AG10803 (cell line): Measurements from ENCODE around the gene NCAPD3.

ENCODE experiments used
- DNase-seq: peaks from one replicate; pipeline ENCODE4 v3.0.0; 2010; ENCODE audit warnings: low read depth
- H3K4me3 ChIP-seq: 2 replicates; pipeline ENCODE4 v1.5.1; 2011; ENCODE audit warnings: mild to moderate bottlenecking, low read length, control low read depth
- TF ChIP-seq, protein P1 (sequence below): conservative IDR thresholded peaks from 2 replicates; pipeline ENCODE4 v1.5.1; 2011; ENCODE audit warnings: mild to moderate bottlenecking, low read length, control low read depth, inconsistent platforms

The NCAPD3 gene

DNA sequence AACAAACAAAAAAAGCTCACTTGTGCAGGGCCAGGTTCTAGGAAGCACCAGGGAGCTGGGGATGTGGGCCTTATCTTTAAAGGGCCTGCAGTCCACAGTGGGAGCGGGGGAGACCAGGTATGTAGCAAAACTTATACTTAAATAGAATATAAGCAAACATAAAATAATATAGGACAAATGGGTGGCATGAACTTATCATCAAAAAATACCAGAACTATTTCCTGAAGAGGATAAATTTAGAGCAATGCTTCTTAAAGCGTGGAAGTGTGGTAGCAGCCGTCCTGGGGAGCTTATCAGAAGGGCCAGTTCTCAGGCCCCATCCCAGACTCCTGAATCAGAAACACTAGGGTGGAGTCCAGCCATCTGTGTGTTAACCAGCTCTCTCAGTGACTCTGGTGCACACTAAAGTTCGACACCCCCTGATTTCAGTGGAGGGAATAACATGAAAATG lies 10.0 kb upstream of the NCAPD3 start:
- DNase-seq = no peak

DNA sequence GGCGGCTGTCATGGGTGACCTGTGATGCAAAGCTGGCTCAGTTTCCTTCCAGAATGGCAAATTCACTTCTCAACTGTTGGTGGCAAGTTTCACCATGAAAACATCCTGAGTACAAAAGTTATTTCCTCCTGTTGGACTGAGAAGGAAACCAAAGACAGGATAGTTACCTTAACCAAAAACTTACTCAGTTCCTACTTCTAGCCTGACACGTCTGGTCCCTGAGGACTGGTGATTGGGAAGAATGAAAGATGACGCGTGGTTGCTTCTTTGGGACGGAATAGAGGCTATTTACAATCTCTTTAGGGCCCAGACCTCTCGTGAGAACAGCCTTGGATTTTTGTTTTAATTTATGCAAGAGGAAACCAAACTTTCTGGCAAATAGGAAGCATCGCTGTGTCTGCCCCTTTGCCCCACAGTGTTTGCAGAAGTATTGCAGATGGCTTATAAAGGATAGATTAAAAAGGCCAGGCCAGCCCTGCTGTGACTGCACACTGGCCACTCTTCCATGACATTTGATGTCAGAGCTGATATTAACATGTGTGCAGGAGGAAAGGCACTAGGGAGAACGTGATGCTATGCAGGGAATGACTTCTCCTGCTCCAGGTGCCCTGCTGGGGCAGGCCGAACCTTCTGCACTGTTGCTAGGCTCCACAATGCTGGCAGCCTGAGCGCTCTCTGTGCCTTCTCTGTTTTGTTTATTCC lies 8.3 kb upstream of the NCAPD3 start:
- no peak overlapping the region for H3K4me3 ChIP-seq
- TF ChIP-seq, protein P1, sequence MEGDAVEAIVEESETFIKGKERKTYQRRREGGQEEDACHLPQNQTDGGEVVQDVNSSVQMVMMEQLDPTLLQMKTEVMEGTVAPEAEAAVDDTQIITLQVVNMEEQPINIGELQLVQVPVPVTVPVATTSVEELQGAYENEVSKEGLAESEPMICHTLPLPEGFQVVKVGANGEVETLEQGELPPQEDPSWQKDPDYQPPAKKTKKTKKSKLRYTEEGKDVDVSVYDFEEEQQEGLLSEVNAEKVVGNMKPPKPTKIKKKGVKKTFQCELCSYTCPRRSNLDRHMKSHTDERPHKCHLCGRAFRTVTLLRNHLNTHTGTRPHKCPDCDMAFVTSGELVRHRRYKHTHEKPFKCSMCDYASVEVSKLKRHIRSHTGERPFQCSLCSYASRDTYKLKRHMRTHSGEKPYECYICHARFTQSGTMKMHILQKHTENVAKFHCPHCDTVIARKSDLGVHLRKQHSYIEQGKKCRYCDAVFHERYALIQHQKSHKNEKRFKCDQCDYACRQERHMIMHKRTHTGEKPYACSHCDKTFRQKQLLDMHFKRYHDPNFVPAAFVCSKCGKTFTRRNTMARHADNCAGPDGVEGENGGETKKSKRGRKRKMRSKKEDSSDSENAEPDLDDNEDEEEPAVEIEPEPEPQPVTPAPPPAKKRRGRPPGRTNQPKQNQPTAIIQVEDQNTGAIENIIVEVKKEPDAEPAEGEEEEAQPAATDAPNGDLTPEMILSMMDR = no peak
- DNase-seq = no peak

More for the DNA sequence above, 10.0 kb upstream of the NCAPD3 start:
- no peak overlapping the region for H3K4me3 ChIP-seq
- TF ChIP-seq, protein P1 = no peak

- no peak overlapping the region for H3K4me3 ChIP-seq
- TF ChIP-seq, protein P1 = no peak
- no peak for DNase-seq
These were observed 6.6 kb upstream of the NCAPD3 start for GRCh38 chr11:134230339-134230738.

DNA sequence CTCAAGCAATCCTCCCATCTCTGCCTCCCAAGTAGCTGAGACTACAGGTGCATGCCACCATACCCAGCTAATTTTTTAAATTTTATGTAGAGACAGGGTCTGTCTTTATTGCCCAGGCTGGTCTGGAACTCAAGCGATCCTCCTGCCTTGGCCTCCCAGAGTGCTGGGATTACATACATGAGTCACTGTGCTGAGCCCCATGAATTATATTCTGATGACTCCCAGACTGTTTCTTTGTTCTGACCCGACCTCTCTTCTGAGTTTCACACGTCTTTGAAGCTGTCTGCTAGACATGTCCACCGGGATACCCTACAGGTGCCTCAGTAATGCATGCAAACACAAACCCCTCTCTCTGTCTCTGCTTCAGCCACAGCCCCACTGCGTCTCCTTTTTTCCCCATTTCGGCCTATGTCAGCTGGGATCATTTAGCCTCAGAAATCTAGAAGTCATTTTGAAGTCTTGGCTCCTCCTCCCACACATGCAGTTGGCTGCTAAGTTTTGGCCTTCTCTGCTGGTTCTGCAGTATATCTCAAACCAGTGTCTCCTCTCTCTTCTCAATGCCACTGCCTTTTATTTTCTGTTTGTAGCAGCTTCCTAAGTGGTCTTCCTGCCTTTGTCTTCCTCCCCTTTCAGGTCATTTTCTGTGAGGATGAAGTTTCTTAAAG lies 5.5 kb upstream of the NCAPD3 start:
- TF ChIP-seq, protein P1 = no peak
- H3K4me3 ChIP-seq = no peak overlapping the region
- peak; percentile 31 for DNase-seq

DNA sequence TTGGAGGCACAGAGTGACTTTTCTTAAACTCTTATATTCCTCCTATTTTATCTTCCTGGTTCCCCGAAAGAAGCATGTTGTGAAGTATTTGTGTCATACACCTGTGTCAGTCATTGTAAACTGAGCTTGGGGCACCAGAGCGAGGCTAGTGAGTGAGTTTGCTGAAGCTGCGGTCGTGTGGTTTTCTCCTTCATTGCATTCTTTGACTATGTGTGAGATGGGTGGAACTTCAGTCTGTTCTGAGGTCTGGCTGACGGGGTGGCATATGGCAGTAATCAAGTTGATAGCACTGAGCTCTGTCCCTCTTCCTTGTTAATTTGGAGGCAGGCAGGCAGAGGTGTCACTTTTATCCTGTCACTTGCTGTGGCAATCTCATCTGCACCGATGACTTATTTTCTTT lies 4.9 kb upstream of the NCAPD3 start:
- TF ChIP-seq, protein P1 = no peak
- DNase-seq = peak; percentile 86
- no peak overlapping the region for H3K4me3 ChIP-seq

DNA sequence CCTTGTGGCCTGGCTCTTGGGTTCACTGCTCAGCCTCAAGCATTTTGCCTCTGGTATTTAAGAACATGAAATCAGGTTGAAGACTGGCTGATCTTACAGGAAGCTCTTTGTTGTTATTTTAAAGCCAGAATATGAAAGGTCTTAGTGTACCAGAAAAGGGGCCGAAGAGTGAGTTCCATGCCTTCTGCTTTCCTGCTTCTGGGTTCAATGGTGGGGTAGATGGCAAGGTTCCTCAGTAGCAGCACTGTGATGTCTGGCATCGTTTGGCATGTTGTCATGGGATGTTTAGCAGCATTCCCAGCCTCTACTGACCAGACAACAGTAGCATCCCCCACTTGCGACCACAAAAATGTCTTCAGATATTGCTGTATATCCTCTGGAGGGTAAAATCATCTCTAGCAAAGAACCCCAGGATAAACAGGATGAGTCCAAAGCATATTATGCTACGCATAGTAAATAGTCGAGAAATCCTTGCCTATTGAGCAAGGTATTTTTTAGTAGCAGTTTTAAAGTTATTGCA lies 3.1 kb upstream of the NCAPD3 start:
- peak overlapping the region; percentile 13; the same call in 1 of the 2 replicates for H3K4me3 ChIP-seq

More for the DNA sequence above, 3.1 kb upstream of the NCAPD3 start:
- peak; percentile 62 for DNase-seq
- TF ChIP-seq, protein P1 = no peak
